Activated naive CD4-positive, alpha-beta T cell treated with anti-CD3 and anti-CD28 coated beads, Interleukin-2, amount 50 U/mL, for 16 hours (primary cell): Measurements from ENCODE around the gene MAS1.
"Not testable (repeated sequence)": the region's sequence is repeated elsewhere in the genome, so short reads cannot be mapped to it uniquely, and the experiment has no call there.

Experiments used
- DNase-seq: peaks from one replicate; pipeline ENCODE4 v3.0.0-alpha.2; 2020

The MAS1 gene

DNA sequence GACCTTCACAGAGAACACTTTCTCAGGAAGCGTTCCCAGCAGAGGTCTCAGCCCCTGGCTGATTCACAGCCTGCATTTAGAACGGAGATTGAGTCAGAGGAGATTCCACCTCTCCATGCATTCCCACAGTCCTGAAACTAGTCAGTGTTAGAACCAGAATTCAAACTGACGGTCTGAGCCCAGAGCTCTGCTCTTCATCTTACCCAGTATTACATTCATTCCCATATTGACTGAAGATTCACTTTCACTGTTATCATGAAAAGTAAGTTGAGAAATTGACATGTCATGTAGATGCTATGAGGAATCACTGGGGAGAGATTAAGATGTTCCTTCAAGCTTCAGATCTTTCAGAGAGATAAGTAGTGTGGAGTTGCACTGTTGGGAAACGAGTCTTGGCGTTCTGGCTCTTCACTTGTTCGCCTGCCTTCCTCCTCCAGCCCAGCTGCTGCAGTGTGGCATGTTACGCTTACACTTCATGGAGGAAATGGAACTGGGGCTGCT is 28.3 kb downstream of the MAS1 start:
- no peak for DNase-seq

DNA sequence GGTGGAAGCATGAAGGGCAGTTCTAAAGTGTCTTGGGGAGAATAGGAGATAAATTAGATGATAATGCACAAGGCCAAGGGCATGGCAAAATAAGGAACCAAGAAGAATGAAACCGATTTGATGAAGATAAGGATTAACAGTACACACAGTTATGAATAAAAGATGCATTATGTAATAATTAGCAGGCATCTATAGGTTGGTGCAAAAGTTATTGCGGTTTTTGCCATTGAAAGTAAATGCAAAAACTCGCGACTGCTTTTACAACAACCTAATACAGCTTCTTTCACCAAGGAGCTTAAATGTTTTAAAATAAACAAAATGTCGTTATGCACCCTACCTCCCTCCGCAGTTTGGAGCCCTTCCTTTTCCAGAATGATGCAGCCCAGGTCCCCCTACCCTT is 29.0 kb downstream of the MAS1 start:
- no peak for DNase-seq

DNA sequence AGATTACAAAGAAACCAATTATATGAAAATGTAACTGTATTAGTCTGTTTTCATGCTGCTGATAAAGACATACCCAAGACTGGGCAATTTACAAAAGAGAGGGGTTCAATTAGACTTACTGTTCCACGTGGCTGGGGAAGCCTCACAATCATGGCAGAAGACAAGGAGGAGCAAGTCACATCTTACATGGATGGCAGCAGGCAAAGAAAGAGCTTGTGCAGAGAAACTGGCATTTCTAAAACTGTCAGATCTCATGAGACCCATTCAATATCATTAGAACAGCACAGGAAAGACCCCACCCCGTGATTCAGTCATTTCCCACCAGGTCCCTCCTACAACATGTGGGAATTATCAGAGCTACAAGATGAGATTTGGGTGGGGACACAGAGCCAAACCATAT is 33.4 kb downstream of the MAS1 start:
- DNase-seq = not testable (repeated sequence)

DNA sequence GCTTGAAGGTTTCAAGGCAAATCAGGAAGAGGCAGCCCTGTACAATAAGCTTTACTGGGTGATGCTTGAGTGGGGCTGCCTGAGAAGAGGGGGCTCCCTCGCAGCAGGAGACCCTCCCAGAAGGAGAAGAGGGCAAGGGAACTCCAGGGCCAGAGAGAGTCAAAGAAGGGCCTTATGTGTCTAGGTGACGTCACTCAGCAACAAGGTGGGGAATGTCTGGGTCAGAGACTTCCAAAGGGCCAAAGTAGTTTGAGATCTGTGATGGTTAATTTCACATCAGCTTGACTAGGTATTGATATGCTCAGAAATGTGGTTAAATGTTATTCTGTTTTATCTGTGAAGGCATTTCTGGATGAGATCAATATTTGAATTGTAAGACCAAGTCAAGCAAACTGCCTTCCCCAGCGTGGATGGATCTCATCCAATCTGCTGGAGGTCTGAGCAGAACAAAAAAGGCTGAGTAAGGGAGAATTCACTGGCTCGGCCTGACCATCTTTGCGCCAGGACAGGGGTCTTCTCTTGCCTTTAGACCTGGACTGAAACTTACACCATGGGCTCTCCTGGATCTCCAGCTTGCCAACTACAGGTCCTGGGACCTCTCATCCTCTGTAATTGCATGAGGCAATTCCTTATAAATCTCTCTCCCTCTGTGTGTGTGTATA is 35.9 kb downstream of the MAS1 start:
- DNase-seq = no peak

DNA sequence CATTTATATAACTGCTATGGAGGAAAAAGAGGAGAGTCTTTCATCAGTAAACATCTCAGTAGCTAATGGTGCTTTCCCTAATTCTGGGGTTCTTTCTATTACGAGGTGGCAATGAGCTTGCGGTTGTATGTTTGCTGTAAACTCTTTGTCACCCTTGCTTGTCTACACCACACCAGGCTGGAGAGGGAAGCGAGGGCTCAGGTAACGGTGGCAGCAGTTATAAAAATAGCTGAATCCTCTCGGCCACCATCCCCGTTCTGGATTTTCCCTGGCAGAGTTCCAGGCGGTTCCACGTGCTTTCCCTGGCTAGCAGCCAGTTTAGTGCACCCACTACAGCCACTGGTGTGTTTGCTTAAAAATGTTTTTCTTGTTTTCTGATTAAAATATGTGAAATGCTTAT is 39.0 kb downstream of the MAS1 start:
- DNase-seq = peak; percentile 15

DNA sequence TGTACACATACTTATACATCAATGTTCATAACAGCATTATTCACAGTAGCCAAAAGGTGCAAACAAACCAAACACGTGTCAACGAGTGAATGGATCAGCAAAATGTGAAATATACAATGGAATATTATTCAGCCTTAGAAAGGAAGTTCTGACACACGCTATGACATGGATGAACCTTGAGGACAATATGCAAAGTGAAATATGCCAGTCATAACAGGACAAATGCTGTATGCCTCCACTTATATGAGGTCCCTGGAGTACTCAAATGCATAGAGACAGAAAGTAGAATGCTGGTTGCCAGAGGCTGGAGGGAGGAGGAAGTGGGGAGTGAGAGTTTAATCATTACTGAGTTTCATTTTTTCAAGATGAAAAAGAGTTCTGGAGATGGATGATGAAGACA is 40.3 kb downstream of the MAS1 start:
- peak; percentile 17 for DNase-seq

DNA sequence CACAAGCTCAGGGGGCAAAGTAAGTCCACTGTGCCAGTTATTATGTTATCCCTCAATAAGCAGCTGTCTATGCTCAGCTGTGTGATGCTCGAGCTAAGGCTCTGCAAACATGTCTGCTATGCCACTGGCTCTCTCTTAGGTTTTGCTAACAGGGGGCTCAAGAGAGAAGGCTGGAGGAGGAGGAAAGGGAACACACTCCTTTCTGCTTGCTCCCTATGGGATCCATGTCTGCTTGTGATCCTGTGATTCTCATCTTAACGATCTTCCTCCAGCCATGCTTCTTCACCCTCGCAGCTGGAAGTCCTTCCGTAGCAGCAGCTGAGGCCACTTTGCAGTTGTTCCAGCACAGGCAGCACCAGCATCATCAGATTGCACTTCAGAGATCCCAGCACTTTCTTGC is 41.1 kb downstream of the MAS1 start:
- DNase-seq = no peak

DNA sequence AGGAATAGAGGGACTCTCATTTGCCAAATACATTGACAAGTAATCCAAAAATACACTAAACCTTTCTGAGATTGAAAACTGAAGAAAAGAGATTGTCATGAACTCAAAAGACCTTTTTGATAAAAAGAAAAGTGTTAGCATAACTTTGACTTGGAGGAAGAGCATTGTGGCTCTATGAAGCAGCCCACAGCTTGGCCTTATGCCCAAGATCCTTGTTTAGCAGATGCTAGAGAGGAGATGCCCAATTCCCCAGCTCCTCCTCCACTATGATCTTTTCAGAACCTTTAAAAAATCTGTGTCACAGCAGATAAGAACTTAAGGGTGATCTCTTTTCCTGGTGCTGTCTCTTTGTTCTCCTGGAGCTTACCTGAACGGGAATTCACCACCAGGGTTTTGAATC is 42.3 kb downstream of the MAS1 start:
- no peak for DNase-seq

DNA sequence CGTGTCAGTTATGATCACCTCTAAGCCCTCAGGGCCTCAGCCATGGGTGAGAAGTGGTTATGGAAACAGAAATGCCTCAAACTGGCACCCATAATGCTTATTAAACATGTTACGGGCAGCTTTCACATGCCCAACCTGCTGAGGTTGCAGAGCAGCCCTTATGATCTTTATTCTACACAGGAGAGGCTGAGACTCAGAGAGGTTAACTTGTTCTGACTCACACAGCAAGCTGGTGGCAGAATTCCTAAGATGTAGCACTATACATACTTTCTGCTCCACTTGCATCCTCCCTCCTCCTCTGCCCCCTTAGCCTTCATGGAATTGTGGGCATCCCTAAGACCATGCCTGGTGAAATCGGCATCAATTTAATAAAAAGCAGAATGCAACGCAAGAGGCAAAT is 43.4 kb downstream of the MAS1 start:
- DNase-seq = no peak

DNA sequence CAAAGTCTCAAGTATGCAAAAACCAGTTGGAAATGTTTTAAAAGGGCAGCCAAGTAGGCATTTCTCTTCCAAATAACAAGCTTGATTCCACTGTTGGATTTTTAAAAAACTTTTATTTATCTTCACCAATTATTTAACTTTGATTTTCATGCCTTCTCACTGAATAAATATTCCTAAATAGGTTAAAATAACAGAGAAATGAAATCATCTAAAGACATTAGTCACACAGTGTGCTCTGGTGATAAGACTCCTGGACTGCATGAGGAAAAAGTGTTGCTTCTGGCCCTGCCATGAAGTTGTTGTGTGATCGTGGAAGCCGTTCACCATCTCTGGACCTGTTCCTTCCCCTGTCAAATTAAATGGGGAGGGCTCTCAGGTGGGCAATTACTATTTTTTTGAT is 44.3 kb downstream of the MAS1 start:
- no peak for DNase-seq

DNA sequence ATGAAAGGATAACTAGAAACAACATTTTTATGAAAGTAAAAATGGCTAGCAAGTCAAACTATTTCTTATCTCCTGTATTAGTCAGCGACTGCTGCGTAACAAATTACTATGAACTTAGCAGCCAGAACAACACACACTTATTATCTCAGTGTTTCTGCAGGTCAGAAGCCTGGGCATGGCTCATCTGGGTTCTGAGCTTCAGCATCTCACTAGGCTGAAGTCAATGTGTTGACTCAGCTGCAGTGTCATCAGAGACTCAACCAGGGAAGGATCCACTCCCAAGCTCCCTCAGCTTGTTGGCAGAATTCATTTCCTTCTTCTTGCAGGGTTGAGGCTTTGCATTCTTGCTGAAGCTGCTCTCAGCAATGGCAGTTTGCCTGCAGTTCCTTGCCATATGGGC is 44.8 kb downstream of the MAS1 start:
- no peak for DNase-seq

DNA sequence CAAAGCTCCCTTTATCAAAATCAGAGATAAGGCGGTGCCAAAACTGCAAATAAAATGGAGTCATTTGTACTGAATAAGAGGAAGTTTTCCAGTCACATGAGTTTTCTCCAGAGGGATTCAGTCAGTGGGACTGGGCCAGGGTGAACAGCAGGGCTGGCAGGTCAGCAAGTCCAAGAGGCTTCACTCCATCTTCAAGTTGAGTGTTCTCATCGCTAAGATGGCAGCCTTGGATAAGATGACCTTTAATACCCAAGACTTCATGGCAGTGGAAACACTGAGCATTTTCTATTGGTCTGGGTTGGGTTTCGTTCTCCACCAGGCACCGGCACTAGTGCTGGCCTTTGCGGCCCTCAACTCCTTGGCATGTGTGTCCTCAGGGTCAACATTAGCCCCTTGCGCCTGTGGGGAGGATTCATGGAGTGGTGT is 48.8 kb downstream of the MAS1 start:
- no peak for DNase-seq
